Neural progenitor cell (in vitro differentiated cells): Measurements from ENCODE around the gene MBOAT7. TPM values are rescaled to one million over a fixed set of nuclear protein-coding genes. Genes with fewer than 3 reads are reported as not detected.
A peak's percentile ranks its signal among the peaks of the same experiment; 100 is the strongest.

Source experiments
- DNase-seq: peaks from one replicate; pipeline ENCODE4 v3.0.0-alpha.2; 2016; ENCODE audit warnings: low spot score
- H2AFZ ChIP-seq: fragments of 200-600 bp; sonication (generic); replicated peaks from 2 replicates; pipeline ENCODE4 v1.6.1; 2016; ENCODE audit warnings: antibody characterized with exemption
- H3F3A ChIP-seq: fragments of 200-600 bp; sonication (generic); 2 replicates; pipeline ENCODE4 v1.6.1; 2016; ENCODE audit warnings: antibody characterized with exemption, low read depth
- H3K27ac ChIP-seq: fragments of 200-600 bp; sonication (generic); 2 replicates; pipeline ENCODE4 v1.5.1; 2016; ENCODE audit warnings: mild to moderate bottlenecking
- H3K27me3 ChIP-seq: fragments of 200-600 bp; sonication (generic); 2 replicates; pipeline ENCODE4 v1.6.1; 2016; ENCODE audit warnings: mild to moderate bottlenecking, moderate library complexity
- H3K36me3 ChIP-seq: fragments of 200-600 bp; sonication (generic); 2 replicates; pipeline ENCODE4 v1.5.1; 2016
- H3K4me1 ChIP-seq: fragments of 200-600 bp; sonication (generic); 2 replicates; pipeline ENCODE4 v1.6.1; 2016; ENCODE audit warnings: mixed run types
- H3K4me2 ChIP-seq: fragments of 200-600 bp; sonication (generic); 2 replicates; pipeline ENCODE4 v1.6.1; 2016
- H3K4me3 ChIP-seq: fragments of 200-600 bp; sonication (generic); 2 replicates; pipeline ENCODE4 v1.5.1; 2016
- H3K79me2 ChIP-seq: fragments of 200-600 bp; sonication (generic); 2 replicates; pipeline ENCODE4 v1.6.1; 2016; ENCODE audit warnings: low read depth
- H3K9ac ChIP-seq: fragments of 200-600 bp; sonication (generic); 2 replicates; pipeline ENCODE4 v1.6.1; 2016
- H3K9me3 ChIP-seq: fragments of 200-600 bp; sonication (generic); 2 replicates; pipeline ENCODE4 v1.5.1; 2016; ENCODE audit warnings: low read depth
- H4K20me1 ChIP-seq: fragments of 200-600 bp; sonication (generic); 2 replicates; pipeline ENCODE4 v1.6.1; 2016; ENCODE audit warnings: low read depth
- H3K27ac Mint-ChIP-seq: 3 replicates; pipeline ENCODE4 v1.8.0; 2021; ENCODE audit warnings: mixed read lengths
- H3K27me3 Mint-ChIP-seq: 2 replicates; pipeline ENCODE4 v1.8.0; 2022; ENCODE audit warnings: low read depth, mild to moderate bottlenecking, inconsistent platforms, moderate library complexity, mixed read lengths; ENCODE audit not compliant: insufficient read depth
- H3K36me3 Mint-ChIP-seq: 3 replicates; pipeline ENCODE4 v1.8.0; 2021; ENCODE audit warnings: mixed read lengths
- H3K4me1 Mint-ChIP-seq: 3 replicates; pipeline ENCODE4 v1.8.0; 2021; ENCODE audit warnings: mixed read lengths
- H3K4me3 Mint-ChIP-seq: 3 replicates; pipeline ENCODE4 v1.8.0; 2021; ENCODE audit warnings: mild to moderate bottlenecking, moderate library complexity, mixed read lengths
- H3K9me3 Mint-ChIP-seq: 3 replicates; pipeline ENCODE4 v1.8.0; 2020; ENCODE audit warnings: mixed read lengths
- CTCF ChIP-seq: fragments of 200-600 bp; sonication (generic); IDR thresholded peaks from 2 replicates; pipeline ENCODE4 v1.5.1; 2017; ENCODE audit warnings: antibody characterized with exemption, mild to moderate bottlenecking
- EZH2 ChIP-seq: fragments of 200-600 bp; sonication (generic); IDR thresholded peaks from 2 replicates; pipeline ENCODE4 v1.6.1; 2017; ENCODE audit warnings: antibody characterized with exemption, mild to moderate bottlenecking, moderate library complexity
- EZH2phosphoT487 ChIP-seq: fragments of 200-600 bp; sonication (generic); IDR thresholded peaks from 2 replicates; pipeline ENCODE4 v1.6.1; 2017; ENCODE audit warnings: antibody characterized with exemption
- total RNA-seq: library from RNA; depleted of rRNA; stranded (reverse); fragments of >200 nt; gene quantifications from 2 replicates; pipeline ENCODE4 v1.2.3, GENCODE V29; 2015; ENCODE audit warnings: low replicate concordance

MBOAT7 gene
- total RNA-seq, 1 donor from 2014 or later = 20.0 TPM

- H3K79me2 ChIP-seq = peaks cover 40% of the 10 kb centered on the region
- H3K9me3 ChIP-seq = no peaks in the 10 kb centered on the region
- H3K9ac ChIP-seq = peak overlapping the region; percentile 39
- Mint-ChIP-seq H3K27me3 (peaks cover 21% of the 10 kb centered on the region), H3K36me3 (peaks cover 21% of the 10 kb centered on the region), H3K27ac (peak overlapping the region; percentile 99), H3K4me1 (peaks cover 22% of the 10 kb centered on the region), H3K9me3 (no peaks in the 10 kb centered on the region), H3K4me3 (peak overlapping the region; percentile 92)
- peak overlapping the region; percentile 95 for H3K27ac ChIP-seq
- peaks cover 16% of the 10 kb centered on the region for H3K4me1 ChIP-seq
- H3F3A ChIP-seq = peaks cover 21% of the 10 kb centered on the region
- peak overlapping the region; percentile 61 for H2AFZ ChIP-seq
- DNase-seq = peak; percentile 100
- H3K36me3 ChIP-seq = peaks cover 4% of the 10 kb centered on the region
- TF ChIP-seq EZH2phosphoT487 = no peak
- no peak for TF ChIP-seq CTCF
- no peak for TF ChIP-seq EZH2
- peaks cover 21% of the 10 kb centered on the region for H4K20me1 ChIP-seq
- H3K27me3 ChIP-seq = no peaks in the 10 kb centered on the region
- H3K4me3 ChIP-seq = peak overlapping the region; percentile 88
- H3K4me2 ChIP-seq = peak overlapping the region; percentile 63
These were observed 539 bp upstream of the MBOAT7 start for GRCh38 chr19:54189735-54190502.

- peaks cover 26% of the 10 kb centered on the region for H3K27me3 Mint-ChIP-seq
- H3K79me2 ChIP-seq = peaks cover 37% of the 10 kb centered on the region
- no peak for TF ChIP-seq CTCF
- no peak overlapping the region for H3K27ac ChIP-seq
- H3F3A ChIP-seq = peaks cover 21% of the 10 kb centered on the region
- H3K9ac ChIP-seq = peak overlapping the region; percentile 78
- no peaks in the 10 kb centered on the region for H3K9me3 ChIP-seq
- peaks cover 18% of the 10 kb centered on the region for H3K36me3 Mint-ChIP-seq
- H3K4me1 Mint-ChIP-seq = peaks cover 22% of the 10 kb centered on the region
- peaks cover 3% of the 10 kb centered on the region for H3K36me3 ChIP-seq
- peaks cover 16% of the 10 kb centered on the region for H3K4me1 ChIP-seq
- H3K4me2 ChIP-seq = peak overlapping the region; percentile 88
- peak; percentile 53 for DNase-seq
- H3K9me3 Mint-ChIP-seq = no peaks in the 10 kb centered on the region
- H3K27ac Mint-ChIP-seq = peak overlapping the region; percentile 92
- no peaks in the 10 kb centered on the region for H3K27me3 ChIP-seq
- peak overlapping the region; percentile 80 for H3K4me3 ChIP-seq
- peaks cover 21% of the 10 kb centered on the region for H4K20me1 ChIP-seq
- peak overlapping the region; percentile 92 for H3K4me3 Mint-ChIP-seq
- no peak overlapping the region for H2AFZ ChIP-seq
These were observed 1.0 kb downstream of the MBOAT7 start for GRCh38 chr19:54188215-54188871.

- Histone ChIP-seq H3K4me3 (no peak overlapping the region), H3K27me3 (no peaks in the 10 kb centered on the region), H3K4me2 (no peak overlapping the region), H3K79me2 (peaks cover 23% of the 10 kb centered on the region), H4K20me1 (peaks cover 14% of the 10 kb centered on the region), H3K9me3 (no peaks in the 10 kb centered on the region), H3F3A (peaks cover 16% of the 10 kb centered on the region), H3K27ac (no peak overlapping the region), H3K4me1 (peaks cover 9% of the 10 kb centered on the region), H3K9ac (no peak overlapping the region), H2AFZ (no peak overlapping the region), H3K36me3 (no peaks in the 10 kb centered on the region)
- H3K4me3 Mint-ChIP-seq = peak overlapping the region; percentile 92
- H3K36me3 Mint-ChIP-seq = peaks cover 15% of the 10 kb centered on the region
- DNase-seq = no peak
- TF ChIP-seq EZH2 (no peak), CTCF (no peak), EZH2phosphoT487 (no peak)
- H3K4me1 Mint-ChIP-seq = peaks cover 14% of the 10 kb centered on the region
- H3K27me3 Mint-ChIP-seq = peaks cover 22% of the 10 kb centered on the region
- H3K27ac Mint-ChIP-seq = peak overlapping the region; percentile 33
- H3K9me3 Mint-ChIP-seq = no peaks in the 10 kb centered on the region
These were observed 2.4 kb downstream of the MBOAT7 start for GRCh38 chr19:54186934-54187381.
